Lower lobe of right lung (tissue), 2 donors: ENCODE measurements around the gene DEDD. TPM values are rescaled to one million over a fixed set of nuclear protein-coding genes. Genes with fewer than 3 reads are reported as not detected.

Experiments
- ATAC-seq, 2 donors: fragments of 200-7000 bp; cut with Tn5 transposase; one replicate each; pipeline ENCODE4 v1.9.1; 2020 to 2022; ENCODE audit warnings: mild to moderate bottlenecking in 2 of 2, moderate library complexity in 2 of 2
- DNase-seq: peaks from one replicate; pipeline ENCODE4 v3.0.0-alpha.2; 2020
- H3K27ac ChIP-seq: fragments of 200-600 bp; one replicate; pipeline ENCODE4 v1.8.0; 2022
- H3K27me3 ChIP-seq: fragments of 200-600 bp; one replicate; pipeline ENCODE4 v1.8.0; 2022; ENCODE audit warnings: low read depth
- H3K36me3 ChIP-seq: fragments of 200-600 bp; one replicate; pipeline ENCODE4 v1.8.0; 2022; ENCODE audit warnings: mild to moderate bottlenecking
- H3K4me1 ChIP-seq: fragments of 200-600 bp; one replicate; pipeline ENCODE4 v1.8.0; 2022
- H3K4me3 ChIP-seq: fragments of 200-600 bp; one replicate; pipeline ENCODE4 v1.8.0; 2022; ENCODE audit warnings: mild to moderate bottlenecking
- H3K9me3 ChIP-seq: fragments of 200-600 bp; one replicate; pipeline ENCODE4 v1.8.0; 2022
- intact Hi-C: fragments of 100-400 bp; cut with DNase I; formaldehyde crosslinking; loops from one replicate; pipeline ENCODE4 v1.11.0; 2022
- total RNA-seq: library from RNA; stranded (reverse); fragmentation: NEBNext Ultra II Directional; extraction: Animal tissue kit (Norgen Biotek cat#: 25700); gene quantifications from one replicate; pipeline ENCODE4 v1.2.1, GENCODE V29; 2021
- TF ChIP-seq, protein P1 (sequence below): fragments of 200-600 bp; IDR thresholded peaks from one replicate; pipeline ENCODE4 v1.8.0; 2022; ENCODE audit warnings: antibody characterized with exemption, mild to moderate bottlenecking
- donor health status: DM: no; HTN: yes; CAD: no; lungs with severe emphysema.

The DEDD gene
- total RNA-seq, 1 donor from 2014 or later = 38.3 TPM

DNA sequence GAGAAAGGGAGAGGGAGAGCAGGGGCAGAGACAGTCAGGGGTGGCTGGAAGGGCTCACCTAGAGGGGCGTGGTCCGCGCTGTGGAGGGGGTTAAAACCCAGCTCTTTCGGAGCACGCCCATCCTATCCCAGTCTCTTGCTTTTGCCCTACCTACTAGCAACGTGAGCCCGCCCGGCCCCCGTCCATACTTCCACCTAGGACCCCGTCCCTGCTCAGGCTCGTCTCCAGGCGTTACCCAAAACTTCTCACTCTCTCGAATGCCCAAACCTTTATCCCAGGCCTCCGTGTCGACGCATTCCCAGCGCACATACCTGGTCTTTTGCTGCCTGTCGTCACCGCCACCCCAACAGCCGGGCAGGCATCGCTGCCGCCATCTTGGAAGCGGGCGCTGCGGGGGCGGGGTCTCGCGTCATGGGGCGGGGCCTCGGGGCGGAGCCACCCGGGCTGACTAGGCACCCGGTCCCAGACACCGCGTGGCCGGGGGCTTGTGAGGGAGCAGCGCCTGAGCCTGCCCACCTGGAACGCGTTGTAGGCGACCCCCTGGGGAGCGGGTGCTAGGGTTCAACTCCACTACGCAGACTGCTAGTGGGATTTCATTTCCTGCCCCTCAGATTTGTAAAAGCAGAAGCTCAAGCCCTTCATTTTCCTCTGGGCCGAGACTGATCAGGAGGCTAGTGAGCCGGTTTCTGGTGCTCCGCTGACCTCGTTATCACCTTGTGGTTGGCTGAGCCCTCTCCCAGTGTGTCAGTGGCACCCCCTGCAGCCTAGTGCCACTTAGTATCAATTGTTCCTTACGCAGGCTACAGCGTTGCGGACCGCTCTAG, 44.9 kb upstream of the DEDD start, which contains the start of gene B4GALT3:
Gene B4GALT3 (minus strand): TSS at position 396 of the 824 bp plus-strand sequence. CDS start 1,447 bp downstream, outside the sequence.
- H3K4me1 ChIP-seq = peaks cover 38% of the 10 kb centered on the region
- H3K36me3 ChIP-seq = peaks cover 37% of the 10 kb centered on the region

DNA sequence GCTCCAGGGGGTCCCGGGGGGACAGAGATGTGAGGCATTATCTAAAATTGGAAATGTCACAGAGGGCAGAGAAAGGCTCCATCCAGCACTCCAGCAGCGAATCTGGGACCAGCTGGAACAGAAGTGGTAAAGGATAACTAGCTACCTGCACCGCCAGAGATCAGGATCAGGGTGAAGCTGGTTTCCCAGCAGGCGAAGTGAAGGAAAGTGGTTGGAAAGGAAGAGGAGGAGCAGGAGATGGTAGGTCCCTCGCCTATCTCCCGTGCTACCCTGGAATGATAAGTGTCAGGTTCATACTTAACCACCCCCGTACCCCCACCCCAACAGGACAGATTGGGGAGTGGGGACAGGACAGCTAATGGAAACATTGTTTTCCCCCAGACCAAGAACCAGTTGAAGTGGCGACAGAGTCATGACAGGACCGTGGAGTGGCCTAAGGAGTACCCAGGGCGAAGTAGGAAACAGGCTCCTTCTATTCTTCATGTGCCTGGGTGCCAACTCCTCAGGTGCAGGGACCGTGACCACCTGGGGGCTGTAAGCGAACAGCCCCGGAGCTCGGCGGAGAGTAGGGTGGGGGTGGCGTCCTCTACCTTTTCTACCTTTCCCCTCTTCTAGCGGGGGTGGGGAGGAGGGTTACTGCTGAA, 44.1 kb upstream of the DEDD start:
- H3K27me3 ChIP-seq = no peaks in the 10 kb centered on the region
- peak overlapping the region; percentile 91 for H3K27ac ChIP-seq
- TF ChIP-seq, protein P1, sequence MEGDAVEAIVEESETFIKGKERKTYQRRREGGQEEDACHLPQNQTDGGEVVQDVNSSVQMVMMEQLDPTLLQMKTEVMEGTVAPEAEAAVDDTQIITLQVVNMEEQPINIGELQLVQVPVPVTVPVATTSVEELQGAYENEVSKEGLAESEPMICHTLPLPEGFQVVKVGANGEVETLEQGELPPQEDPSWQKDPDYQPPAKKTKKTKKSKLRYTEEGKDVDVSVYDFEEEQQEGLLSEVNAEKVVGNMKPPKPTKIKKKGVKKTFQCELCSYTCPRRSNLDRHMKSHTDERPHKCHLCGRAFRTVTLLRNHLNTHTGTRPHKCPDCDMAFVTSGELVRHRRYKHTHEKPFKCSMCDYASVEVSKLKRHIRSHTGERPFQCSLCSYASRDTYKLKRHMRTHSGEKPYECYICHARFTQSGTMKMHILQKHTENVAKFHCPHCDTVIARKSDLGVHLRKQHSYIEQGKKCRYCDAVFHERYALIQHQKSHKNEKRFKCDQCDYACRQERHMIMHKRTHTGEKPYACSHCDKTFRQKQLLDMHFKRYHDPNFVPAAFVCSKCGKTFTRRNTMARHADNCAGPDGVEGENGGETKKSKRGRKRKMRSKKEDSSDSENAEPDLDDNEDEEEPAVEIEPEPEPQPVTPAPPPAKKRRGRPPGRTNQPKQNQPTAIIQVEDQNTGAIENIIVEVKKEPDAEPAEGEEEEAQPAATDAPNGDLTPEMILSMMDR = no peak
- DNase-seq = no peak
- ATAC-seq = peak; percentile 23 to 55
- H3K36me3 ChIP-seq = peaks cover 44% of the 10 kb centered on the region
- peak overlapping the region; percentile 80 for H3K4me3 ChIP-seq
- intact Hi-C loops = no loop called here
- peaks cover 38% of the 10 kb centered on the region for H3K4me1 ChIP-seq
- H3K9me3 ChIP-seq = no peaks in the 10 kb centered on the region

More for the DNA sequence above, 44.9 kb upstream of the DEDD start, which contains the start of gene B4GALT3:
- DNase-seq (peak; percentile 93), ATAC-seq (peak; percentile 97 to 99)
- Histone ChIP-seq H3K27me3 (no peaks in the 10 kb centered on the region), H3K27ac (peak within 1 kb of the TSS; percentile 91), H3K4me3 (peak within 1 kb of the TSS; percentile 80), H3K9me3 (no peaks in the 10 kb centered on the region)
- intact Hi-C loops = no loop called here
- TF ChIP-seq, protein P1 = no peak

DNA sequence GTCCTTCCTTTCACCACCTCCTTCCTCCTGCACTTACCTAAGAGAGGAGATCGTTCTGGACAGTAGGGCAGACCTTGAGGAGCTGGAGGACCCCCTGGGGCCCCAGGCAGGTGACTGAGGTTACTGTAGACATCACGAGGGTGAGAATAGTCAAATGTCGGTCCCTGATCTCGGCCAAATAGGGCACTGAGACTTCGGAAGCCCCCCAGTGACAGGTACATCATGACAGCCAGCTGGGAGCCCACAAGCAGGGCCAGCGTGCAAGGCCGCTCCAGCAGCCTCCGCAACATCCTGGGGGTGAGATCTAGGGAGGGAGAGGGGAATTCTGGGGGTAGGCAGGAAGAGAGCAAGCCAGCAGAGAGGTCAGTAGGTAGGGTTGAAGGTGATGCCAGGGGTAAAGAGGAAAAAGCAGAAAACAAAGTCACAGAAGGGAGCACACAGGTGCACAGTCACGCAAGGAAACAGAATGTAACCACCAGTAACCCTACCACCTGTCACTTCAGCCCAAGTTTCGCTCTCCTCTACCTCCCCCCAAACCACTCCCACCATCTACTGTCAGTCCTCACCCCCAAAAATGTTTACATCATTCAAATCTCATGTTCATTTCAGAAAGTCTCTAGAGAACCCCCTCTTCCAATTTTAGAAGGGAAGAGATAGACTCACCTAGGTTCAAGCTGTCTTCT, 43.4 kb upstream of the DEDD start:
- no peaks in the 10 kb centered on the region for H3K9me3 ChIP-seq
- intact Hi-C loops = no loop called here
- TF ChIP-seq, protein P1 = no peak
- no peaks in the 10 kb centered on the region for H3K27me3 ChIP-seq
- H3K27ac ChIP-seq = peak overlapping the region; percentile 91
- DNase-seq (no peak), ATAC-seq (no peak)
- peaks cover 51% of the 10 kb centered on the region for H3K36me3 ChIP-seq
- peaks cover 38% of the 10 kb centered on the region for H3K4me1 ChIP-seq
- peak overlapping the region; percentile 80 for H3K4me3 ChIP-seq

DNA sequence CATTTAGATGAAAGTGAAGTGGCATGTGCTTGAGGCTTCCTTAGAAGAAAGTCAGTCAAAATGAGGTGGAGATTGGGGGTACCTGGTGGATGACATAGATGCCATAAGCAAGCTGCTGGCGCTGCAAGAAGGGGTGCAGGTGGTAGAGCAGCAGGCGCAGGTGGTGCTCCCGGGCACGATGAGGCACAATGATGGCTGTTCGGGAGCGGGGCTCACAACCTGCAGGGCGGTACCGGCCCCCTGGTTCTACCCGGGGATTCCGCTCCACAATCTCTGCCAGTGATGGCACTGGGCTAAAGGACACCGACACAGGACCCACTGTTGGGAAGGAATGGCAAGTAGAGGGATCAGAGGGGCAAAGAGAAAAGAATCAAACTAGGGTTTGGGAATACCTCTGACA, 42.4 kb upstream of the DEDD start:
- Histone ChIP-seq H3K4me1 (peaks cover 38% of the 10 kb centered on the region), H3K36me3 (peaks cover 61% of the 10 kb centered on the region), H3K27me3 (no peaks in the 10 kb centered on the region), H3K9me3 (no peaks in the 10 kb centered on the region), H3K4me3 (no peak overlapping the region), H3K27ac (no peak overlapping the region)
- no peak for DNase-seq
- ATAC-seq = no peak
- TF ChIP-seq, protein P1 = no peak
- intact Hi-C loops = no loop called here

DNA sequence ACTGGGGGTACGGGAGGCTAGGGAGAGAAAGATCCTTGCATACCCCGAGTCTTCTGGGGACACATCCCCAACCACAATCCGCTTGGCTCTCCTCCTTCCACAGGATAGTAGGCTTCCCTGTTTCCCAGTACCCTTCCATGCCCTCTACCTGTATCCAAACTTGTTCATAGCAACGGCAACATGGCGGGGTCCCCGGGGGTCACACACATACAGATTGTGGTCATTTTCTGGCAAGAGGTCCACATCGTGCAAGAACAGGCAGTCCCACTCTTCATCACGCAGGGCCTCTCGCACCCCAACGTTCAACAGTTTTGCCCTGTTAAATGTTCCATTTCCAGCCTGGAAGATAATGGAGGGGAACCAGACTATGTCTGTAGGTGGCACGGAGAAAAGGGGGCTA, 41.2 kb upstream of the DEDD start:
- H3K27ac ChIP-seq = peak overlapping the region; percentile 5
- no peak overlapping the region for H3K4me3 ChIP-seq
- TF ChIP-seq, protein P1 = no peak
- DNase-seq (no peak), ATAC-seq (no peak)
- peaks cover 72% of the 10 kb centered on the region for H3K36me3 ChIP-seq
- H3K9me3 ChIP-seq = no peaks in the 10 kb centered on the region
- H3K4me1 ChIP-seq = peaks cover 38% of the 10 kb centered on the region
- no peaks in the 10 kb centered on the region for H3K27me3 ChIP-seq
- intact Hi-C loops = no loop called here
